ENCODE measurements around the gene SCN9A. TPM values are rescaled to one million over a fixed set of nuclear protein-coding genes. Genes with fewer than 3 reads are reported as not detected.

Gene SCN9A
- total RNA-seq, 8 experiments from 2014 or later = 0.31 to 40.6 (median 5.6) TPM

- H3K4me3 ChIP-seq = no peak overlapping the region
- in situ Hi-C loops (cut with MboI; ENCODE audit: low pct_unique_long_range_greater_than_20kb in 2 of 9, low sequenced_read_pairs in 9 of 9, unreplicated experiment in 9 of 9) = loop anchor here in 2 of 9 experiments (25.0 kb wide), 1 partner anchor 107 kb away; no protein-coding TSS in a partner anchor
- ATAC-seq (replicated peaks in 6 of 8) = no peak
- no peak overlapping the region for H3K27ac ChIP-seq
- no peaks in the 10 kb centered on the region for H3K4me1 ChIP-seq (replicated peaks in 1 of 2)
- 24 to 100% (median 67%) methylated on average over 1 to 2 of the region's 2 CpGs for WGBS, 10 experiments
These were observed 29.3 kb upstream of the SCN9A start for GRCh38 chr2:166404831-166405568.

GRCh38 chr2:166394245-166394644 is 18.5 kb upstream of the SCN9A start:
- Histone ChIP-seq H3K4me1 (replicated peaks in 1 of 2) (peaks cover 0 to 13% of the 10 kb centered on the region in 2 donors), H3K27ac (peak overlapping the region in 1 of 2 donors; percentile 15), H3K4me3 (no peak overlapping the region)
- in situ Hi-C loops (cut with MboI; ENCODE audit: low pct_unique_long_range_greater_than_20kb in 2 of 9, low sequenced_read_pairs in 9 of 9, unreplicated experiment in 9 of 9) = no loop called here
- peak in 5 of 8 experiments; percentile 23 to 69 (median 36) for ATAC-seq (replicated peaks in 6 of 8)
- 57 to 100% (median 100%) methylated on average over 1 of the region's 1 CpG; no CpG with 5 or more reads in 4 of the 10 experiments for WGBS, 10 experiments

- Histone ChIP-seq H3K4me3 (no peak overlapping the region), H3K4me1 (replicated peaks in 1 of 2) (peaks cover 0 to 13% of the 10 kb centered on the region in 2 donors), H3K27ac (no peak overlapping the region)
- in situ Hi-C loops (cut with MboI; ENCODE audit: low pct_unique_long_range_greater_than_20kb in 2 of 9, low sequenced_read_pairs in 9 of 9, unreplicated experiment in 9 of 9) = no loop called here
- ATAC-seq (replicated peaks in 6 of 8) = no peak
- WGBS, 10 experiments = 8 to 100% (median 85%) methylated on average over 1 to 3 of the region's 3 CpGs
These were observed 17.3 kb upstream of the SCN9A start for GRCh38 chr2:166393008-166393407.

- 0 to 100% (median 58%) methylated on average over 1 to 3 of the region's 3 CpGs; no CpG with 5 or more reads in 1 of the 10 experiments for WGBS, 10 experiments
These were observed 12.8 kb upstream of the SCN9A start for GRCh38 chr2:166388481-166389070.

GRCh38 chr2:166385313-166385712 is 9.6 kb upstream of the SCN9A start:
- no peak overlapping the region for H3K27ac ChIP-seq
- no peaks in the 10 kb centered on the region for H3K4me1 ChIP-seq (replicated peaks in 1 of 2)
- ATAC-seq (replicated peaks in 6 of 8) = no peak
- WGBS, 10 experiments = 67 to 100% (median 85%) methylated on average over 1 of the region's 1 CpG; no CpG with 5 or more reads in 6 of the 10 experiments
- in situ Hi-C loops (cut with MboI; ENCODE audit: low pct_unique_long_range_greater_than_20kb in 2 of 9, low sequenced_read_pairs in 9 of 9, unreplicated experiment in 9 of 9) = no loop called here
- H3K4me3 ChIP-seq = no peak overlapping the region

More at GRCh38 chr2:166388481-166389070, 12.8 kb upstream of the SCN9A start:
- no peak for ATAC-seq (replicated peaks in 6 of 8)
- H3K4me3 ChIP-seq = no peak overlapping the region
- in situ Hi-C loops (cut with MboI; ENCODE audit: low pct_unique_long_range_greater_than_20kb in 2 of 9, low sequenced_read_pairs in 9 of 9, unreplicated experiment in 9 of 9) = no loop called here
- H3K27ac ChIP-seq = no peak overlapping the region
- H3K4me1 ChIP-seq (replicated peaks in 1 of 2) = peaks cover 0 to under 1% of the 10 kb centered on the region in 2 donors

- Histone ChIP-seq H3K4me1 (replicated peaks in 1 of 2) (no peaks in the 10 kb centered on the region), H3K4me3 (no peak overlapping the region), H3K27ac (no peak overlapping the region)
- WGBS, 10 experiments = 8 to 100% (median 43%) methylated on average over 1 to 5 of the region's 8 CpGs; no CpG with 5 or more reads in 2 of the 10 experiments
- ATAC-seq (replicated peaks in 6 of 8) = no peak
- in situ Hi-C loops (cut with MboI; ENCODE audit: low pct_unique_long_range_greater_than_20kb in 2 of 9, low sequenced_read_pairs in 9 of 9, unreplicated experiment in 9 of 9) = no loop called here
These were observed 9.0 kb upstream of the SCN9A start for GRCh38 chr2:166384774-166385173.

- no peak for ATAC-seq (replicated peaks in 6 of 8)
- Histone ChIP-seq H3K4me1 (replicated peaks in 1 of 2) (no peaks in the 10 kb centered on the region), H3K27ac (no peak overlapping the region), H3K4me3 (no peak overlapping the region)
- WGBS, 10 experiments = 83 to 92% (median 88%) methylated on average over 1 to 3 of the region's 3 CpGs; no CpG with 5 or more reads in 7 of the 10 experiments
- in situ Hi-C loops (cut with MboI; ENCODE audit: low pct_unique_long_range_greater_than_20kb in 2 of 9, low sequenced_read_pairs in 9 of 9, unreplicated experiment in 9 of 9) = no loop called here
These were observed 6.7 kb upstream of the SCN9A start for GRCh38 chr2:166382448-166382847.

GRCh38 chr2:166380615-166381014 is 4.9 kb upstream of the SCN9A start:
- Histone ChIP-seq H3K4me1 (replicated peaks in 1 of 2) (peaks cover 3% of the 10 kb centered on the region in 2 donors), H3K27ac (no peak overlapping the region), H3K4me3 (no peak overlapping the region)
- 0 to 100% (median 20%) methylated on average over 1 of the region's 1 CpG; no CpG with 5 or more reads in 3 of the 10 experiments for WGBS, 10 experiments
- no peak for ATAC-seq (replicated peaks in 6 of 8)
- in situ Hi-C loops (cut with MboI; ENCODE audit: low pct_unique_long_range_greater_than_20kb in 2 of 9, low sequenced_read_pairs in 9 of 9, unreplicated experiment in 9 of 9) = no loop called here

- WGBS, 10 experiments = 0 to 88% (median 55%) methylated on average over 1 to 2 of the region's 2 CpGs; no CpG with 5 or more reads in 3 of the 10 experiments
These were observed 1.1 kb upstream of the SCN9A start for GRCh38 chr2:166376873-166377272.

GRCh38 chr2:166376488-166376828 is 714 bp upstream of the SCN9A start:
- ATAC-seq (replicated peaks in 6 of 8) = no peak
- H3K4me1 ChIP-seq (replicated peaks in 1 of 2) = peaks cover 3 to 6% of the 10 kb centered on the region in 2 donors
- H3K27ac ChIP-seq = peak overlapping the region; percentile 38 to 51
- in situ Hi-C loops (cut with MboI; ENCODE audit: low pct_unique_long_range_greater_than_20kb in 2 of 9, low sequenced_read_pairs in 9 of 9, unreplicated experiment in 9 of 9) = no loop called here
- H3K4me3 ChIP-seq = peak overlapping the region; percentile 46 to 70 (median 52)
- 0 to 41% (median 14%) methylated on average over 1 to 6 of the region's 11 CpGs; no CpG with 5 or more reads in 1 of the 10 experiments for WGBS, 10 experiments

More at GRCh38 chr2:166376873-166377272, 1.1 kb upstream of the SCN9A start:
- peak overlapping the region in 1 of 2 donors; percentile 51 for H3K27ac ChIP-seq
- ATAC-seq (replicated peaks in 6 of 8) = no peak
- H3K4me3 ChIP-seq = peak overlapping the region; percentile 46 to 70 (median 52)
- H3K4me1 ChIP-seq (replicated peaks in 1 of 2) = peaks cover 3 to 6% of the 10 kb centered on the region in 2 donors
- in situ Hi-C loops (cut with MboI; ENCODE audit: low pct_unique_long_range_greater_than_20kb in 2 of 9, low sequenced_read_pairs in 9 of 9, unreplicated experiment in 9 of 9) = no loop called here

- 0 to 22% (median 1%) methylated on average over 1 to 11 of the region's 17 CpGs; no CpG with 5 or more reads in 1 of the 10 experiments for WGBS, 10 experiments
- Histone ChIP-seq H3K27ac (peak overlapping the region; percentile 1 to 55), H3K4me1 (replicated peaks in 1 of 2) (peaks cover 3 to 9% of the 10 kb centered on the region in 2 donors), H3K4me3 (peak overlapping the region; percentile 46 to 70 (median 52))
- in situ Hi-C loops (cut with MboI; ENCODE audit: low pct_unique_long_range_greater_than_20kb in 2 of 9, low sequenced_read_pairs in 9 of 9, unreplicated experiment in 9 of 9) = no loop called here
- no peak for ATAC-seq (replicated peaks in 6 of 8)
These were observed 479 bp downstream of the SCN9A start for GRCh38 chr2:166375195-166375735.

- peak overlapping the region in 2 of 5 donors; percentile 7 to 62 for H3K4me3 ChIP-seq
- H3K27ac ChIP-seq = no peak overlapping the region
- ATAC-seq (replicated peaks in 6 of 8) = peak in 2 of 8 experiments; percentile 3 to 16
- in situ Hi-C loops (cut with MboI; ENCODE audit: low pct_unique_long_range_greater_than_20kb in 2 of 9, low sequenced_read_pairs in 9 of 9, unreplicated experiment in 9 of 9) = no loop called here
- peaks cover 3 to 9% of the 10 kb centered on the region in 2 donors for H3K4me1 ChIP-seq (replicated peaks in 1 of 2)
These were observed 1.8 kb downstream of the SCN9A start for GRCh38 chr2:166373951-166374350.

GRCh38 chr2:166373539-166373938 is 2.2 kb downstream of the SCN9A start:
- Histone ChIP-seq H3K4me1 (replicated peaks in 1 of 2) (peaks cover 3 to 9% of the 10 kb centered on the region in 2 donors), H3K27ac (no peak overlapping the region), H3K4me3 (peak overlapping the region in 1 of 5 donors; percentile 62)
- ATAC-seq (replicated peaks in 6 of 8) = no peak
- in situ Hi-C loops (cut with MboI; ENCODE audit: low pct_unique_long_range_greater_than_20kb in 2 of 9, low sequenced_read_pairs in 9 of 9, unreplicated experiment in 9 of 9) = no loop called here
